ENCODE data around the gene CLMN.

DNA sequence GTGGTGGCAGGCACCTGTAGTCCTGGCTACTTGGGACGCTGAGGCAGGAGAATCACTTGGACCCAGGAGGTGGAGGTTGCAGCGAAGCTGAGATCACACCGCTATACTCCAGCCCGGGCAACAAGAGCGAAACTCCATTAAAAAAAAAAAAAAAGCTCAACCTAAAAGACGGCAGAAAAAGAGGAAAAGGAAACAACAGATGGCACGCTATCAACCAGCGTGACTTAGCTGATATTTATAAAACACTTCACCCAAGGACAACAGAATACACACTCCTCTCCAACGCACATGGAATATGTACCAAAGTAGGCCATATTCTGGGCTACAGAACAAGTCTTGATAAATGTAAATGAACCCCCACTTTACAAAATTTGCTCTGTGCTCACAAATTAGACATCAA lies 34.0 kb upstream of the CLMN start:
- TF ChIP-seq CTCF (IDR thresholded peaks at IDR 0.05; ENCODE audit: poor library complexity): no peak
- no peak for TF ChIP-seq EZH2phosphoT487 (IDR thresholded peaks at IDR 0.05; ENCODE audit: low read depth, severe bottlenecking, unreplicated experiment)
- no peak for TF ChIP-seq EZH2 (IDR thresholded peaks at IDR 0.05; ENCODE audit: borderline replicate concordance)
